Lung (tissue), 12 donors: Measurements from ENCODE around the gene LCN15. TPM values are rescaled to one million over a fixed set of nuclear protein-coding genes. Genes with fewer than 3 reads are reported as not detected.

Experiments used
- ATAC-seq: fragments of 200-7000 bp; cut with Tn5 transposase; one replicate; pipeline ENCODE4 v1.9.1; 2020; ENCODE audit warnings: moderate number of reproducible peaks; ENCODE audit not compliant: insufficient read depth, low FRiP score
- DNase-seq, 3 donors: peaks; one replicate each; pipeline ENCODE4 v3.0.0-alpha.2; 2013 to 2017
- H3K27ac ChIP-seq, 2 donors: one replicate each; pipeline ENCODE4 v1.5.1; 2013; ENCODE audit warnings: mild to moderate bottlenecking in 2 of 2, moderate library complexity in 2 of 2, control low read depth in 1 of 2, inconsistent platforms in 1 of 2, low read depth in 1 of 2, low read length in 1 of 2
- H3K27me3 ChIP-seq, 3 donors: one replicate each; pipeline ENCODE4 v1.5.1; 2013; ENCODE audit warnings: low read length in 2 of 3; ENCODE audit not compliant: control insufficient read depth in 3 of 3, insufficient read depth in 3 of 3
- H3K36me3 ChIP-seq, 4 donors: one replicate each; pipeline ENCODE4 v1.5.1; 2013; ENCODE audit warnings: low read length in 4 of 4, mild to moderate bottlenecking in 1 of 4, moderate library complexity in 1 of 4; ENCODE audit not compliant: control insufficient read depth in 4 of 4, insufficient read depth in 4 of 4
- H3K4me1 ChIP-seq, 5 donors: one replicate each; pipeline ENCODE4 v1.5.1; 2013; ENCODE audit warnings: low read length in 5 of 5, mild to moderate bottlenecking in 2 of 5, moderate library complexity in 1 of 5; ENCODE audit not compliant: control insufficient read depth in 5 of 5, insufficient read depth in 5 of 5
- H3K4me3 ChIP-seq: one replicate; pipeline ENCODE4 v1.5.1; 2013; ENCODE audit warnings: mild to moderate bottlenecking, control low read depth, moderate library complexity
- H3K9ac ChIP-seq, 2 donors: one replicate each; pipeline ENCODE4 v1.5.1; 2013; ENCODE audit warnings: low read length in 2 of 2, control low read depth in 1 of 2; ENCODE audit not compliant: insufficient read depth in 1 of 2
- H3K9me3 ChIP-seq, 4 donors: one replicate each; pipeline ENCODE4 v1.5.1; 2013; ENCODE audit warnings: low read length in 3 of 4, mild to moderate bottlenecking in 1 of 4, moderate library complexity in 1 of 4; ENCODE audit not compliant: control insufficient read depth in 4 of 4, insufficient read depth in 3 of 4
- WGBS, 2 donors: extraction: QIAGEN DNeasy Blood & Tissue Kit; methylation state at CpG; one replicate each; pipeline ENCODE4 v1.1.7; 2013; 5-methylcytosine and 5-hydroxymethylcytosine counted together
- polyA plus RNA-seq, 2 donors: library from polyadenylated mRNA; stranded (reverse); fragments of 200-250 nt; gene quantifications; one replicate each; pipeline ENCODE4 v1.2.1, GENCODE V29; 2013
- total RNA-seq, 2 donors: library from RNA; depleted of rRNA in 1 of 2; stranded (reverse); fragments of >200 nt in 1 of 2; gene quantifications; one replicate each; pipeline ENCODE4 v1.2.1, GENCODE V29; 2014 to 2021
- TF ChIP-seq, protein P1 (sequence below): IDR thresholded peaks from 2 replicates; pipeline ENCODE4 v1.5.1; 2012; ENCODE audit warnings: mild to moderate bottlenecking; ENCODE audit errors: control extremely low read depth, extremely low read depth
- donor health status: control.
- donor health status: control.
- donor health status: Bipolar disorder and iron deficiency.
- donor health status: healthy.
- donor health status: DM: yes; HTN: yes; CAD: no.

The LCN15 gene
- total and polyA plus RNA-seq, 4 donors = 0.16 TPM; not detected in 3

DNA sequence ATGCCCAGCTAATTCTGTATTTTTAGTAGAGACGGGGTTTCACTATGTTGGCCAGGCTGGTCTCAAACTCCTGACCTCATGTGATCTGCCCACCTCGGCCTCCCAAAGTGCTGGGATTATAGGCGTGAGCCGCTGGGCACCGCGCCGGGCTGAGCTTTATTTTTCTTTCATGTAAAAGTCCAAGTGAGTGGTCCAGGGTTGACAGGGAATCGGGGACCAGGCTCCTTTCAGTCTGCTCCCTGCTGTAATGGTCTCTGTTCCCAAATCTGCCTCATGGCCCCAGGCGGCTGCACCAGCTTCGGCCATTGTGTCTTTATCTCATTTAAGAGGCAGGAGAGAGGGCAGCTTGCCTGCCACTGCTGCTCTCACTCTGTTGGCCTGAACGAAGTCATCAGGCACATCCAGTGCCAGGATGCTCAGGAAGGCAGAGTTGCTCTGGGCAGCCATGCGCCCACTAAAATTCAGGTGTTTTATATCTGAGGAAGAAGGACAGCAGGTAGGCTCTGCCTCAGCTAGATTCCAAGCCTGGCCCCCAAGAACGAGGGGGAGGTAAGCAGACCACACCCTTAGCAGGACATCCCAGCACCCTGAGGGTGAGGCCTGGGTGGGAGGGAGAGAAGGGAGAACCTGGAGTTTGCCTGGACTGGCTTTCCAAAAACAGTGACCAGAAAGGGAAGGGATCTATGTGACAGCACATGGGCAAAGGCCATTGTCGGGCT, 30.1 kb upstream of the LCN15 start:
- DNase-seq (no peak), ATAC-seq (no peak)
- Histone ChIP-seq H3K36me3 (peaks cover 0 to 9% (median 3%) of the 10 kb centered on the region in 4 donors), H3K9me3 (no peaks in the 10 kb centered on the region), H3K27me3 (peaks cover 0 to 6% (median 2%) of the 10 kb centered on the region in 3 donors), H3K4me3 (no peak overlapping the region), H3K9ac (no peak overlapping the region), H3K27ac (no peak overlapping the region), H3K4me1 (peaks cover 0 to 39% (median 8%) of the 10 kb centered on the region in 5 donors)
- 90 to 92% methylated on average over 14 of the region's 14 CpGs for WGBS, 2 donors
- TF ChIP-seq, protein P1, sequence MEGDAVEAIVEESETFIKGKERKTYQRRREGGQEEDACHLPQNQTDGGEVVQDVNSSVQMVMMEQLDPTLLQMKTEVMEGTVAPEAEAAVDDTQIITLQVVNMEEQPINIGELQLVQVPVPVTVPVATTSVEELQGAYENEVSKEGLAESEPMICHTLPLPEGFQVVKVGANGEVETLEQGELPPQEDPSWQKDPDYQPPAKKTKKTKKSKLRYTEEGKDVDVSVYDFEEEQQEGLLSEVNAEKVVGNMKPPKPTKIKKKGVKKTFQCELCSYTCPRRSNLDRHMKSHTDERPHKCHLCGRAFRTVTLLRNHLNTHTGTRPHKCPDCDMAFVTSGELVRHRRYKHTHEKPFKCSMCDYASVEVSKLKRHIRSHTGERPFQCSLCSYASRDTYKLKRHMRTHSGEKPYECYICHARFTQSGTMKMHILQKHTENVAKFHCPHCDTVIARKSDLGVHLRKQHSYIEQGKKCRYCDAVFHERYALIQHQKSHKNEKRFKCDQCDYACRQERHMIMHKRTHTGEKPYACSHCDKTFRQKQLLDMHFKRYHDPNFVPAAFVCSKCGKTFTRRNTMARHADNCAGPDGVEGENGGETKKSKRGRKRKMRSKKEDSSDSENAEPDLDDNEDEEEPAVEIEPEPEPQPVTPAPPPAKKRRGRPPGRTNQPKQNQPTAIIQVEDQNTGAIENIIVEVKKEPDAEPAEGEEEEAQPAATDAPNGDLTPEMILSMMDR = no peak

DNA sequence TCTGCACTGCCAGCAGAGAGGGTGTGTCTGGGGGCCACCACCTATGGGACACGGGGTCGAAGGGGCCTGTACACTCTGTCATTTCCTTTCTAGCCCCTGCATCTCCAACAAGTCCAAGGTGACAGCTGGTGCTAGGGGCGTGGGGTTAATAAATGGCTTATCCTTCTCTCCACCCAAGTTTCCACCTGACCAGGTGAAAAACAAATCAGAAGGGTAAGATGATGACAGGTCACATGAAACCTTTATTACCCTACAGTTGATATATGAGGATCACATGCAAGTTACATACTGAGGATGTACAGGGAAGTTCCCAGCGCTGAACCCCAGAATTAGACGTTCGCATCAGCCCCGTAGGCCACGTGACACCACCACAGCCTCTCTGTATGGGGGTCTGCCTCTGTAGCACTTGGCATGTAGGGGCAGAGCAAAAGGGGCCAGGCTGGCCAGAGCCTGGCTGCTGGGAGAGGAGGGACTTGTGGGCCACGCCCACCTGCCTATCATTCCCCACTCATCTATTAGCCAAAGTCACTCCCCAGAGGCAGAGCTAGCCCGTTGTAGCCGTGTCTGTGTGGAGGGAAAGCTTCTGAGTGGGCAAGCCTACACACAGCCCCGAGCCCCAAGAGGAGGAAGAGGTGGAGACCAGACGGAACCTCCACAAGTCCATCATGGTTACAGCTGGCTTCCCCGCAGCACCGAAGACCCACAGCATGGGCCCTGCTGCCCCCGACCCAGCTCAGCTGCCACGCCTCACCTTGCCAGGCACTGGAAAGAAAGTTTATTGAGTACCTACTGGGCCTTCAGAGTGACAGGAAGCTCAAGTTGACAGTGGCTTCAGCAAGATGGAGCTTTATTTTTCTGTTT, 29.0 kb upstream of the LCN15 start:
- Histone ChIP-seq H3K9me3 (no peaks in the 10 kb centered on the region), H3K27me3 (no peaks in the 10 kb centered on the region), H3K9ac (no peak overlapping the region), H3K4me3 (no peak overlapping the region), H3K36me3 (peaks cover 0 to 9% (median 3%) of the 10 kb centered on the region in 4 donors), H3K27ac (no peak overlapping the region), H3K4me1 (peaks cover 0 to 31% (median 7%) of the 10 kb centered on the region in 5 donors)
- ATAC-seq (no peak), DNase-seq (no peak)
- 84 to 85% methylated on average over 17 of the region's 17 CpGs for WGBS, 2 donors
- TF ChIP-seq, protein P1 = no peak

DNA sequence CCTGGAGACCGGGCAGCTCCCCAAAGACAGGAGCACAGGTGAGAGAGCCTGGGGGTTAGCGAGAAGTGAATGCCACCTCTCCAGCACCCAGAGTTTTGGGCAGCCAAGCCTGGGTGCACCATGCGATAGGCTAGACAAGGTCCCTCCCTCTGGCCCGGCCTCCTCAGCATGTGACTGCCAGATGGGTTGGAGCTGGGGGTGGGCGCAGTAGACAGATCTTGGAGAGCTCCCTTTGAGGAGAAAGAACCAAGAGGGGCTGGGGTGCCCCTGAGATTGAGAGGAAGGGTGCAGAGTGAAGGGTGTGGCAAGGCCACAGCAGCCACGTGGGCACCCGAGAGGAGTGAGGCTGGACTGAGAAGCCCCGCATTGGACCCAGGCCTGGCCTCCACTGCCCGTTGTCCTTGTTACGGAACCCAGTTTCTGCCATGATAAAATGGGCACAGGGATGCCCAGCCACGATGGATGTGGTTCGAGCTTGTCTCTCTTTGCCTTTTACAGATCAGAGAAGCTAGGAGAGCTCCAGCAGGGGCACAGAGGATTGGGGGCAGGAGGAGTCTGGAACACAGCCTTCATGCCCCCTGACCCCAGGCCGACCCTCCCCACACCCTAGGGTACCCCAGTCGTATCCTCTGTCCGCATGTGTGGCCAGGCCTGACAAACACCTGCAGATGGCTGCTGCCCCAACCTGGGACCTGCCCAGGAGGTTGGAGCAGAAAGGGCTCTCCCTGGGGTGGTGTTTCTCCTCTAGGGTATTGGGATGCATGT, 28.2 kb upstream of the LCN15 start:
- 78 to 81% methylated on average over 15 of the region's 15 CpGs for WGBS, 2 donors
- H3K27ac ChIP-seq = peak overlapping the region in 1 of 2 donors; percentile 95
- peaks cover 0 to 9% (median 3%) of the 10 kb centered on the region in 4 donors for H3K36me3 ChIP-seq
- H3K4me3 ChIP-seq = no peak overlapping the region
- no peak for ATAC-seq
- TF ChIP-seq, protein P1 = no peak
- H3K27me3 ChIP-seq = no peaks in the 10 kb centered on the region
- no peaks in the 10 kb centered on the region for H3K9me3 ChIP-seq
- no peak overlapping the region for H3K9ac ChIP-seq
- H3K4me1 ChIP-seq = peaks cover 0 to 34% (median 7%) of the 10 kb centered on the region in 5 donors
- DNase-seq = no peak
